Breast epithelium (tissue), 3 donors: ENCODE results near the gene TTC27.

ENCODE experiments used
- CTCF ChIP-seq, 3 donors: fragments of 450-650 bp; IDR thresholded peaks; one replicate each; pipeline ENCODE4 v1.5.1; 2016 to 2017; ENCODE audit warnings: antibody characterized with exemption in 3 of 3, mild to moderate bottlenecking in 3 of 3, moderate library complexity in 3 of 3
- POLR2A ChIP-seq: fragments of 450-650 bp; IDR thresholded peaks from one replicate; pipeline ENCODE4 v1.6.1; 2016; ENCODE audit warnings: antibody characterized with exemption, mild to moderate bottlenecking, moderate library complexity

GRCh38 chr2:32773448-32773808 is 145.6 kb downstream of the TTC27 start:
- TF ChIP-seq CTCF (IDR thresholded peaks at IDR 0.05) (no peak), POLR2A (no peak)
